ENCODE results near the gene FGFR4.

DNA sequence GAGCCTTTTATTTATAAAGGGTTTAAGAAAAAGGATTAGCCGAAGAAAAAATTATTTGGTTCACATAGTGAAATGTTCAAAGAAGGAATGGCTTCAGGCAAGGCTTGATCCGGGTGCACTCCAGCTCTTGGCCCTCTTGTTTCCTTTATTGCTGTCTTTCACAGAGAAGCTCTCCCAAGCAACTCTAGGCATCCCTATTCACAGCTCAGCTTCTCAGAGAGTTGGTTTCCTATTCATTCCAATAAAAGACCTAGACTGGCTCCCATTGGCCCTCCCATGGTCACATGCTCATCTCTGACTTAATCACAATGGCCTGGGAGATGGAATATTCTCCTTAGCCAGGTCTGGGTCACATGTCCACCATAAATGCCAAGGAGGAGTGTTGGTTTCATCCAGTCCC lies 9.4 kb upstream of the FGFR4 start:
- TF ChIP-seq, protein P1, sequence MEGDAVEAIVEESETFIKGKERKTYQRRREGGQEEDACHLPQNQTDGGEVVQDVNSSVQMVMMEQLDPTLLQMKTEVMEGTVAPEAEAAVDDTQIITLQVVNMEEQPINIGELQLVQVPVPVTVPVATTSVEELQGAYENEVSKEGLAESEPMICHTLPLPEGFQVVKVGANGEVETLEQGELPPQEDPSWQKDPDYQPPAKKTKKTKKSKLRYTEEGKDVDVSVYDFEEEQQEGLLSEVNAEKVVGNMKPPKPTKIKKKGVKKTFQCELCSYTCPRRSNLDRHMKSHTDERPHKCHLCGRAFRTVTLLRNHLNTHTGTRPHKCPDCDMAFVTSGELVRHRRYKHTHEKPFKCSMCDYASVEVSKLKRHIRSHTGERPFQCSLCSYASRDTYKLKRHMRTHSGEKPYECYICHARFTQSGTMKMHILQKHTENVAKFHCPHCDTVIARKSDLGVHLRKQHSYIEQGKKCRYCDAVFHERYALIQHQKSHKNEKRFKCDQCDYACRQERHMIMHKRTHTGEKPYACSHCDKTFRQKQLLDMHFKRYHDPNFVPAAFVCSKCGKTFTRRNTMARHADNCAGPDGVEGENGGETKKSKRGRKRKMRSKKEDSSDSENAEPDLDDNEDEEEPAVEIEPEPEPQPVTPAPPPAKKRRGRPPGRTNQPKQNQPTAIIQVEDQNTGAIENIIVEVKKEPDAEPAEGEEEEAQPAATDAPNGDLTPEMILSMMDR (IDR thresholded peaks at IDR 0.05), result no peak
- no peak for TF ChIP-seq POLR2A (IDR thresholded peaks at IDR 0.05)

All from testis (tissue), 2 donors.